Thymus (tissue), 11 donors: ENCODE measurements around the gene TXNRD2. TPM values are rescaled to one million over a fixed set of nuclear protein-coding genes. Genes with fewer than 3 reads are reported as not detected.

Experiments used
- DNase-seq, 9 donors: peaks; one replicate each; pipeline ENCODE4 v3.0.0-alpha.2; 2013; ENCODE audit warnings: low spot score in 9 of 9, low read depth in 6 of 9, missing footprints in 1 of 9
- H3K27ac ChIP-seq, 2 donors: one replicate each; pipeline ENCODE4 v1.5.1; 2013; ENCODE audit warnings: control low read depth in 1 of 2, low read depth in 1 of 2, low read length in 1 of 2, mild to moderate bottlenecking in 1 of 2, moderate library complexity in 1 of 2
- H3K27me3 ChIP-seq, 2 donors: one replicate each; pipeline ENCODE4 v1.5.1; 2013; ENCODE audit warnings: low read length in 1 of 2; ENCODE audit not compliant: control insufficient read depth in 2 of 2, insufficient read depth in 1 of 2
- H3K36me3 ChIP-seq, 2 donors: one replicate each; pipeline ENCODE4 v1.5.1; 2013; ENCODE audit warnings: low read length in 1 of 2, mild to moderate bottlenecking in 1 of 2, moderate library complexity in 1 of 2; ENCODE audit not compliant: control insufficient read depth in 2 of 2, insufficient read depth in 2 of 2
- H3K4me1 ChIP-seq, 2 donors: one replicate each; pipeline ENCODE4 v1.5.1; 2013; ENCODE audit warnings: low read length in 2 of 2; ENCODE audit not compliant: control insufficient read depth in 2 of 2, insufficient read depth in 2 of 2
- H3K4me3 ChIP-seq, 2 donors: one replicate each; pipeline ENCODE4 v1.5.1; 2013; ENCODE audit warnings: low read length in 2 of 2, control low read depth in 1 of 2, mild to moderate bottlenecking in 1 of 2
- H3K9me3 ChIP-seq, 2 donors: one replicate each; pipeline ENCODE4 v1.5.1; 2013; ENCODE audit warnings: low read length in 1 of 2, mild to moderate bottlenecking in 1 of 2; ENCODE audit not compliant: control insufficient read depth in 2 of 2, insufficient read depth in 1 of 2
- WGBS: extraction: QIAGEN DNeasy Blood & Tissue Kit; methylation state at CpG from one replicate; pipeline ENCODE4 v1.1.7; 2013; 5-methylcytosine and 5-hydroxymethylcytosine counted together
- polyA plus RNA-seq: library from polyadenylated mRNA; stranded (reverse); fragments of 200-250 nt; gene quantifications from one replicate; pipeline ENCODE4 v1.2.3, GENCODE V29; 2013
- total RNA-seq: library from RNA; stranded (reverse); fragments of 120-200 nt; gene quantifications from one replicate; pipeline ENCODE4 v1.2.4, GENCODE V29; 2013
- donor health status: healthy.

The TXNRD2 gene
- total and polyA plus RNA-seq, 2 donors, result 10.1 to 24.2 TPM

GRCh38 chr22:19897726-19898125, 43.9 kb downstream of the TXNRD2 start:
- Histone ChIP-seq H3K9me3 (peaks cover 0 to 5% of the 10 kb centered on the region in 2 donors), H3K4me3 (no peak overlapping the region), H3K27me3 (no peaks in the 10 kb centered on the region), H3K27ac (peak overlapping the region in 1 of 2 donors; percentile 100), H3K4me1 (peaks cover 61 to 98% of the 10 kb centered on the region in 2 donors), H3K36me3 (peaks cover 7 to 9% of the 10 kb centered on the region in 2 donors)
- 64% methylated on average over 16 of the region's 16 CpGs for WGBS
- DNase-seq, result peak in 1 of 9 donors; percentile 53

- Histone ChIP-seq H3K9me3 (peaks cover 0 to 5% of the 10 kb centered on the region in 2 donors), H3K4me3 (no peak overlapping the region), H3K27me3 (no peaks in the 10 kb centered on the region), H3K36me3 (peaks cover 7 to 9% of the 10 kb centered on the region in 2 donors), H3K4me1 (peaks cover 67 to 98% of the 10 kb centered on the region in 2 donors), H3K27ac (peak overlapping the region; percentile 94 to 100)
- 33% methylated on average over 15 of the region's 15 CpGs for WGBS
- DNase-seq, result peak in 4 of 9 donors; percentile 74 to 89 (median 76)
These were observed 44.8 kb downstream of the TXNRD2 start for GRCh38 chr22:19896665-19897355.

GRCh38 chr22:19895160-19895849, 46.3 kb downstream of the TXNRD2 start:
- Histone ChIP-seq H3K4me1 (peaks cover 80 to 100% of the 10 kb centered on the region in 2 donors), H3K4me3 (no peak overlapping the region), H3K27me3 (no peaks in the 10 kb centered on the region), H3K36me3 (peaks cover 3 to 5% of the 10 kb centered on the region in 2 donors), H3K27ac (peak overlapping the region; percentile 59 to 100), H3K9me3 (peaks cover 0 to 5% of the 10 kb centered on the region in 2 donors)
- DNase-seq, result peak in 1 of 9 donors; percentile 74
- WGBS, result 75% methylated on average over 23 of the region's 23 CpGs

GRCh38 chr22:19893363-19893762, 48.3 kb downstream of the TXNRD2 start:
- DNase-seq, result no peak
- Histone ChIP-seq H3K27ac (peak overlapping the region; percentile 92 to 100), H3K36me3 (peaks cover 0 to 3% of the 10 kb centered on the region in 2 donors), H3K4me3 (no peak overlapping the region), H3K4me1 (peaks cover 85 to 100% of the 10 kb centered on the region in 2 donors), H3K9me3 (no peaks in the 10 kb centered on the region), H3K27me3 (no peaks in the 10 kb centered on the region)
- WGBS, result 96% methylated on average over 15 of the region's 15 CpGs

GRCh38 chr22:19892925-19893324, 48.7 kb downstream of the TXNRD2 start:
- peak overlapping the region; percentile 92 to 100 for H3K27ac ChIP-seq
- H3K4me3 ChIP-seq, result no peak overlapping the region
- peaks cover 0 to 3% of the 10 kb centered on the region in 2 donors for H3K36me3 ChIP-seq
- H3K4me1 ChIP-seq, result peaks cover 81 to 100% of the 10 kb centered on the region in 2 donors
- no peak for DNase-seq
- no peaks in the 10 kb centered on the region for H3K9me3 ChIP-seq
- H3K27me3 ChIP-seq, result no peaks in the 10 kb centered on the region
- WGBS, result 87% methylated on average over 13 of the region's 13 CpGs

GRCh38 chr22:19892257-19892879, 49.2 kb downstream of the TXNRD2 start:
- Histone ChIP-seq H3K27ac (peak overlapping the region; percentile 100), H3K4me3 (peak overlapping the region; percentile 31 to 41), H3K36me3 (peaks cover 0 to 3% of the 10 kb centered on the region in 2 donors), H3K4me1 (peaks cover 76 to 100% of the 10 kb centered on the region in 2 donors), H3K9me3 (no peaks in the 10 kb centered on the region), H3K27me3 (no peaks in the 10 kb centered on the region)
- 10% methylated on average over 24 of the region's 24 CpGs for WGBS
- DNase-seq, result peak in 1 of 9 donors; percentile 81

GRCh38 chr22:19891317-19892256, 50.0 kb downstream of the TXNRD2 start:
- peak overlapping the region; percentile 31 to 41 for H3K4me3 ChIP-seq
- peaks cover 0 to 3% of the 10 kb centered on the region in 2 donors for H3K36me3 ChIP-seq
- peak overlapping the region; percentile 100 for H3K27ac ChIP-seq
- DNase-seq, result peak; percentile 79 to 98 (median 92)
- peaks cover 77 to 100% of the 10 kb centered on the region in 2 donors for H3K4me1 ChIP-seq
- H3K27me3 ChIP-seq, result no peaks in the 10 kb centered on the region
- H3K9me3 ChIP-seq, result no peaks in the 10 kb centered on the region
- 2% methylated on average over 32 of the region's 32 CpGs for WGBS

- peak overlapping the region; percentile 31 to 41 for H3K4me3 ChIP-seq
- H3K27me3 ChIP-seq, result no peaks in the 10 kb centered on the region
- H3K36me3 ChIP-seq, result peaks cover 0 to 3% of the 10 kb centered on the region in 2 donors
- no peaks in the 10 kb centered on the region for H3K9me3 ChIP-seq
- H3K4me1 ChIP-seq, result peaks cover 78 to 100% of the 10 kb centered on the region in 2 donors
- peak overlapping the region; percentile 100 for H3K27ac ChIP-seq
- peak in 1 of 9 donors; percentile 67 for DNase-seq
- WGBS, result 48% methylated on average over 20 of the region's 20 CpGs
These were observed 50.9 kb downstream of the TXNRD2 start for GRCh38 chr22:19890502-19891316.
